ENCODE results near the gene WNT7B. TPM values are rescaled to one million over a fixed set of nuclear protein-coding genes. Genes with fewer than 3 reads are reported as not detected.

WNT7B gene
- total RNA-seq, 1 donor from 2014 or later: 1.8 TPM

- no peaks in the 10 kb centered on the region for H3K9me3 ChIP-seq (ENCODE audit: low read depth)
- Mint-ChIP-seq H3K27ac (peak overlapping the region; percentile 46), H3K9me3 (no peaks in the 10 kb centered on the region), H3K36me3 (peaks cover 14% of the 10 kb centered on the region), H3K4me3 (no peak overlapping the region), H3K4me1 (peaks cover 28% of the 10 kb centered on the region), H3K27me3 (ENCODE audit: insufficient read depth, low read depth) (peaks cover 12% of the 10 kb centered on the region)
- no peak for DNase-seq (ENCODE audit: low spot score)
- H3K27me3 ChIP-seq: no peaks in the 10 kb centered on the region
- H3F3A ChIP-seq (ENCODE audit: low read depth): no peaks in the 10 kb centered on the region
- no peak overlapping the region for H3K9ac ChIP-seq
- H4K20me1 ChIP-seq (ENCODE audit: low read depth): peaks cover 4% of the 10 kb centered on the region
- H3K4me1 ChIP-seq: peaks cover 10% of the 10 kb centered on the region
- H3K79me2 ChIP-seq (ENCODE audit: low read depth): no peaks in the 10 kb centered on the region
- H2AFZ ChIP-seq (replicated peaks): no peak overlapping the region
- H3K4me3 ChIP-seq: no peak overlapping the region
- no peaks in the 10 kb centered on the region for H3K36me3 ChIP-seq
- TF ChIP-seq EZH2 (IDR thresholded peaks at IDR 0.05): no peak
- TF ChIP-seq EZH2phosphoT487 (IDR thresholded peaks at IDR 0.05): no peak
- no peak for TF ChIP-seq CTCF (IDR thresholded peaks at IDR 0.05)
- no peak overlapping the region for H3K4me2 ChIP-seq
- H3K27ac ChIP-seq: no peak overlapping the region
Observed at GRCh38 chr22:45942787-45943493, 34.0 kb downstream of the WNT7B start.

GRCh38 chr22:45942344-45942743 lies 34.6 kb downstream of the WNT7B start:
- Histone ChIP-seq H2AFZ (replicated peaks) (no peak overlapping the region), H3F3A (ENCODE audit: low read depth) (no peaks in the 10 kb centered on the region), H3K4me2 (peak overlapping the region; percentile 10), H3K36me3 (no peaks in the 10 kb centered on the region), H4K20me1 (ENCODE audit: low read depth) (peaks cover 4% of the 10 kb centered on the region), H3K79me2 (ENCODE audit: low read depth) (no peaks in the 10 kb centered on the region), H3K9ac (no peak overlapping the region), H3K4me1 (peaks cover 10% of the 10 kb centered on the region), H3K27ac (no peak overlapping the region), H3K27me3 (no peaks in the 10 kb centered on the region), H3K9me3 (ENCODE audit: low read depth) (no peaks in the 10 kb centered on the region), H3K4me3 (no peak overlapping the region)
- Mint-ChIP-seq H3K4me1 (peaks cover 25% of the 10 kb centered on the region), H3K4me3 (no peak overlapping the region), H3K36me3 (peaks cover 14% of the 10 kb centered on the region), H3K9me3 (no peaks in the 10 kb centered on the region), H3K27ac (no peak overlapping the region), H3K27me3 (ENCODE audit: insufficient read depth, low read depth) (peaks cover 9% of the 10 kb centered on the region)
- DNase-seq (ENCODE audit: low spot score): no peak
- TF ChIP-seq CTCF (IDR thresholded peaks at IDR 0.05) (no peak), EZH2 (IDR thresholded peaks at IDR 0.05) (no peak), EZH2phosphoT487 (IDR thresholded peaks at IDR 0.05) (no peak)

GRCh38 chr22:45938913-45939312 lies 38.0 kb downstream of the WNT7B start:
- no peak overlapping the region for H3K4me3 Mint-ChIP-seq
- Histone ChIP-seq H3K4me2 (no peak overlapping the region), H3K9ac (no peak overlapping the region), H3F3A (ENCODE audit: low read depth) (no peaks in the 10 kb centered on the region), H2AFZ (replicated peaks) (no peak overlapping the region), H3K27me3 (no peaks in the 10 kb centered on the region), H3K9me3 (ENCODE audit: low read depth) (no peaks in the 10 kb centered on the region), H3K79me2 (ENCODE audit: low read depth) (no peaks in the 10 kb centered on the region), H4K20me1 (ENCODE audit: low read depth) (peaks cover 4% of the 10 kb centered on the region), H3K36me3 (no peaks in the 10 kb centered on the region), H3K27ac (no peak overlapping the region), H3K4me1 (peaks cover 14% of the 10 kb centered on the region), H3K4me3 (no peak overlapping the region)
- peaks cover 14% of the 10 kb centered on the region for H3K36me3 Mint-ChIP-seq
- no peak for TF ChIP-seq EZH2 (IDR thresholded peaks at IDR 0.05)
- no peak for TF ChIP-seq CTCF (IDR thresholded peaks at IDR 0.05)
- TF ChIP-seq EZH2phosphoT487 (IDR thresholded peaks at IDR 0.05): no peak
- H3K9me3 Mint-ChIP-seq: no peaks in the 10 kb centered on the region
- peaks cover 24% of the 10 kb centered on the region for H3K4me1 Mint-ChIP-seq
- peaks cover 3% of the 10 kb centered on the region for H3K27me3 Mint-ChIP-seq (ENCODE audit: insufficient read depth, low read depth)
- no peak overlapping the region for H3K27ac Mint-ChIP-seq
- no peak for DNase-seq (ENCODE audit: low spot score)

All from neural progenitor cell (in vitro differentiated cells).